ENCODE measurements around the gene TC2N. TPM values are rescaled to one million over a fixed set of nuclear protein-coding genes. Genes with fewer than 3 reads are reported as not detected.

TC2N gene
- total and polyA plus RNA-seq, 2 of the 4 experiments (the other 2 are of a cell fraction): 0.03 to 0.18 TPM

GRCh38 chr14:91888641-91889476 is 21.5 kb upstream of the TC2N start:
- 100% methylated on average over 2 of the region's 10 CpGs; no CpG with 5 or more reads in 1 of the 2 experiments for WGBS, 2 experiments (ENCODE audit: extremely low coverage in 2 of 2, insufficient read length in 1 of 2)
- peaks cover 61% of the 10 kb centered on the region for H3K36me3 ChIP-seq (ENCODE audit: control insufficient read depth, insufficient read depth, low read length)
- in situ Hi-C loops (cut with MboI; ENCODE audit: low sequenced_read_pairs): no loop called here

More at GRCh38 chr14:91888641-91889476, 21.5 kb upstream of the TC2N start:
- H3K9ac ChIP-seq (ENCODE audit: low read depth, low read length): no peak overlapping the region
- H3K14ac ChIP-seq (replicated peaks; ENCODE audit: low read depth, low read length): no peak overlapping the region
- peaks cover 4% of the 10 kb centered on the region; the same call in 1 of the 2 replicates for H3K9me1 ChIP-seq (ENCODE audit: insufficient read depth, low read length)
- no peak for ATAC-seq (ENCODE audit: low read depth)
- H4K8ac ChIP-seq (ENCODE audit: low read depth in 2 of 2, low read length in 2 of 2): no peak overlapping the region
- no peaks in the 10 kb centered on the region for H3K27me3 ChIP-seq (ENCODE audit: control insufficient read depth, insufficient read depth, low read length)
- peaks cover 7% of the 10 kb centered on the region; the same call in 1 of the 2 replicates for H4K20me1 ChIP-seq (ENCODE audit: insufficient read depth, low read length)
- H3K4ac ChIP-seq (ENCODE audit: low read depth, low read length): no peak overlapping the region
- H2BK20ac ChIP-seq (ENCODE audit: low read depth, low read length): no peak overlapping the region
- BruUV-seq (replicated peaks): no TSS peak
- CTCF ChIA-PET: no interaction called here
- H2BK5ac ChIP-seq (ENCODE audit: low read depth, low read length, poor library complexity, severe bottlenecking): no peak overlapping the region
- no peak overlapping the region for H3K56ac ChIP-seq (ENCODE audit: extremely low read depth, insufficient read depth, low read length)
- no peak overlapping the region for H3K4me2 ChIP-seq (ENCODE audit: low read depth, low read length)
- POLR2A ChIA-PET (ENCODE audit: unreplicated experiment): no interaction called here
- no peaks in the 10 kb centered on the region for H3K9me3 ChIP-seq (ENCODE audit: control insufficient read depth, insufficient read depth, low read length)
- peaks cover 2% of the 10 kb centered on the region; the same call in 1 of the 2 replicates for H3K4me1 ChIP-seq (ENCODE audit: control insufficient read depth, insufficient read depth, low read length)
- intact Hi-C loops (cut with micrococcal nuclease): loop anchor here (5.0 kb wide), 1 partner anchor 547 kb away; no protein-coding TSS in a partner anchor
- dilution Hi-C loops (cut with HindIII; ENCODE audit: low sequenced_read_pairs, unreplicated experiment): no loop called here
- H2AK9ac ChIP-seq (replicated peaks; ENCODE audit: low read depth, low read length, poor library complexity): no peak overlapping the region
- peak; percentile 51 for DNase-seq
- H2BK15ac ChIP-seq (ENCODE audit: low read depth, low read length): no peak overlapping the region
- no peak overlapping the region for H3K23ac ChIP-seq (ENCODE audit: low read depth, low read length)
- no peak overlapping the region for H2AFZ ChIP-seq (replicated peaks; ENCODE audit: low read length, poor library complexity)
- no peak overlapping the region for H3K4me3 ChIP-seq (ENCODE audit: insufficient read depth, low read depth, low read length)
- H4K5ac ChIP-seq (ENCODE audit: low read depth, low read length): no peak overlapping the region
- no peak overlapping the region for H3K18ac ChIP-seq (ENCODE audit: low read depth, low read length)
- no peak overlapping the region for H2BK120ac ChIP-seq (ENCODE audit: low read depth, low read length)
- no peak overlapping the region for H4K91ac ChIP-seq (ENCODE audit: insufficient read depth, low read depth, low read length)
- no peak for TF ChIP-seq BHLHE40 (IDR thresholded peaks at IDR 0.05; ENCODE audit: low read depth, low read length)
- TF ChIP-seq MXI1 (IDR thresholded peaks at IDR 0.05; ENCODE audit: borderline replicate concordance, low read depth, low read length): no peak
- no peak for TF ChIP-seq MAZ (IDR thresholded peaks at IDR 0.05; ENCODE audit: borderline replicate concordance, low read depth, low read length)
- no peak for TF ChIP-seq RFX5 (IDR thresholded peaks at IDR 0.05; ENCODE audit: low read depth, low read length)
- no peak for TF ChIP-seq ELK1 (IDR thresholded peaks at IDR 0.05; ENCODE audit: borderline replicate concordance, low read depth, low read length)
- no peak for TF ChIP-seq RAD21 (IDR thresholded peaks at IDR 0.05; ENCODE audit: low read length)
- TF ChIP-seq USF2 (IDR thresholded peaks at IDR 0.05; ENCODE audit: low read depth, low read length): no peak
- TF ChIP-seq CEBPB (IDR thresholded peaks at IDR 0.05; ENCODE audit: low read depth, low read length): no peak
- TF ChIP-seq SMC3 (IDR thresholded peaks at IDR 0.05; ENCODE audit: low read depth, low read length): no peak
- no peak for TF ChIP-seq NFE2L2 (IDR thresholded peaks at IDR 0.05; ENCODE audit: low read depth, low read length)
- no peak overlapping the region for H2AK5ac ChIP-seq (ENCODE audit: low read depth, low read length)
- no peaks in the 10 kb centered on the region; a peak in 1 of 4 replicates for H3K79me1 ChIP-seq (ENCODE audit: low read depth in 1 of 2, low read length in 2 of 2)
- no peak overlapping the region for H3K27ac ChIP-seq (ENCODE audit: insufficient read depth, low read length)
